ENCODE measurements around the gene PITPNM3. TPM values are rescaled to one million over a fixed set of nuclear protein-coding genes. Genes with fewer than 3 reads are reported as not detected.
"Not testable (repeated sequence)": the region's sequence is repeated elsewhere in the genome, so short reads cannot be mapped to it uniquely, and the experiment has no call there.

PITPNM3 gene
- total RNA-seq, 1 experiment from 2014 or later: 0.84 TPM

GRCh38 chr17:6575596-6575988 lies 19.2 kb upstream of the PITPNM3 start:
- no peak for DNase-seq (ENCODE audit: extremely low read depth, low read depth)

GRCh38 chr17:6574687-6575595 lies 18.6 kb upstream of the PITPNM3 start:
- DNase-seq (ENCODE audit: extremely low read depth, low read depth): no peak

GRCh38 chr17:6573982-6574686 lies 17.8 kb upstream of the PITPNM3 start:
- no peak for DNase-seq (ENCODE audit: extremely low read depth, low read depth)

- DNase-seq (ENCODE audit: extremely low read depth, low read depth): not testable (repeated sequence)
Observed at GRCh38 chr17:6573495-6573894, 17.1 kb upstream of the PITPNM3 start.

GRCh38 chr17:6572972-6573370 lies 16.6 kb upstream of the PITPNM3 start:
- DNase-seq (ENCODE audit: extremely low read depth, low read depth): no peak

- DNase-seq (ENCODE audit: extremely low read depth, low read depth): no peak
Observed at GRCh38 chr17:6571452-6571781, 15.1 kb upstream of the PITPNM3 start.

GRCh38 chr17:6570731-6571451 lies 14.5 kb upstream of the PITPNM3 start:
- DNase-seq (ENCODE audit: extremely low read depth, low read depth): no peak

GRCh38 chr17:6569370-6570285 lies 13.3 kb upstream of the PITPNM3 start:
- DNase-seq (ENCODE audit: extremely low read depth, low read depth): no peak

- no peak for DNase-seq (ENCODE audit: extremely low read depth, low read depth)
Observed at GRCh38 chr17:6568184-6568758, 11.9 kb upstream of the PITPNM3 start.

GRCh38 chr17:6567528-6568183 lies 11.3 kb upstream of the PITPNM3 start:
- peak; percentile 23 for DNase-seq (ENCODE audit: extremely low read depth, low read depth)

- DNase-seq (ENCODE audit: extremely low read depth, low read depth): no peak
Observed at GRCh38 chr17:6561446-6561845, 5.1 kb upstream of the PITPNM3 start.

- no peak for DNase-seq (ENCODE audit: extremely low read depth, low read depth)
Observed at GRCh38 chr17:6560496-6560895, 4.1 kb upstream of the PITPNM3 start.

- no peak for DNase-seq (ENCODE audit: extremely low read depth, low read depth)
Observed at GRCh38 chr17:6559753-6560215, 3.4 kb upstream of the PITPNM3 start.

GRCh38 chr17:6558932-6559752 lies 2.8 kb upstream of the PITPNM3 start:
- no peak for DNase-seq (ENCODE audit: extremely low read depth, low read depth)

- no peak for DNase-seq (ENCODE audit: extremely low read depth, low read depth)
Observed at GRCh38 chr17:6558276-6558675, 1.9 kb upstream of the PITPNM3 start.

GRCh38 chr17:6557040-6557438 lies 684 bp upstream of the PITPNM3 start:
- no peak for DNase-seq (ENCODE audit: extremely low read depth, low read depth)

GRCh38 chr17:6555331-6556120 lies 829 bp downstream of the PITPNM3 start:
- no peak for DNase-seq (ENCODE audit: extremely low read depth, low read depth)

- DNase-seq (ENCODE audit: extremely low read depth, low read depth): no peak
Observed at GRCh38 chr17:6554871-6555330, 1.5 kb downstream of the PITPNM3 start.

Measured in NCI-H460 (cell line).